ENCODE results near the gene KLHDC10.
A peak's percentile ranks its signal among the peaks of the same experiment; 100 is the strongest.

The KLHDC10 gene

DNA sequence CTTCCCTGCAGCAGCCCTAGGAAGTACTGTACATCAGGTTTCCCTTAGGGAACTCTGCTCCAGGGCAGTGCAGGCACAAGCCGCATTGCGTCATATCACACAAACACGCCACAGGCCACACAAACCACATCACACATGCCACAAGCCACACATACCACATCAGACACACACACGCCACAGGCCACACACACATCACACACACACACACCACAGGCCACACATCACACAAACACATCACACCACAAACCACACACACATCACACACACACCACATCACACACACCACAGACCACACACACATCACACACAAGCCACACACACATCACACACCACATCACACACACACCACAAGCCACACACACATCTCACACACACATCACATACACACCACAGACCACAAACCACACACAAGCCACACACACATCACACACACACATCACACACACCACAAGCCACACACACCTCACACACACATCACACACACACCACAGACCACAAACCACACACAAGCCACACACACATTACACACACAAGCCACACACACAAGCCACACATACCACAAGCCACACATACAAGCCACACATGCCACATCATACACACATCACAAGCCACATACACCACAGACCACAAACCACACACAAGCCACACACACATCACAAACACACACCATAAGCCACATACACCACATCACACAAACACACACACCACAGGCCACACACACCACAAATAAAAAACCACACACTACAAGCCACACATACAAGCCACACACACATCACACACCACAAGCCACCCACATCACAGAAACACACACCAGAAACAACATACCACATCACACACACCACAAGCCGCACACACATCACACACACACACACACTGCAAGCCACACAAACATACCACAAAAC is 81.5 kb downstream of the KLHDC10 start:
- no peaks in the 10 kb centered on the region for H3K36me3 ChIP-seq (ENCODE audit: control insufficient read depth, low read length)
- H3F3A ChIP-seq (ENCODE audit: control insufficient read depth, insufficient read depth) = peaks cover 18% of the 10 kb centered on the region
- no peaks in the 10 kb centered on the region for H3K9me2 ChIP-seq (replicated peaks; ENCODE audit: control insufficient read depth, low read length)
- H3K9me3 ChIP-seq (ENCODE audit: control insufficient read depth, insufficient read depth, low read length) = peaks cover 3% of the 10 kb centered on the region; the same call in 1 of the 2 replicates
- TF ChIP-seq EZH2phosphoT487 (IDR thresholded peaks at IDR 0.05; ENCODE audit: borderline replicate concordance, low read length) (no peak), CTCF (IDR thresholded peaks at IDR 0.05; ENCODE audit: low read depth, low read length, poor library complexity, severe bottlenecking) (no peak)
- peaks cover 21% of the 10 kb centered on the region for H3K27me3 ChIP-seq (ENCODE audit: control insufficient read depth, low read length)
- H3K79me2 ChIP-seq (ENCODE audit: control insufficient read depth, low read length) = no peaks in the 10 kb centered on the region
- H3K4me2 ChIP-seq (ENCODE audit: low read length) = peak overlapping the region; percentile 91; the same call in 1 of the 2 replicates
- H3K4me3 ChIP-seq (ENCODE audit: low read length) = no peak overlapping the region
- no peaks in the 10 kb centered on the region for H4K20me1 ChIP-seq (ENCODE audit: control insufficient read depth, insufficient read depth, low read depth, low read length)
- H3K27ac ChIP-seq (ENCODE audit: low read depth, low read length) = no peak overlapping the region
- peaks cover 39% of the 10 kb centered on the region for H3K4me1 ChIP-seq (ENCODE audit: control insufficient read depth, low read length)

GRCh38 chr7:130152493-130153210 is 82.3 kb downstream of the KLHDC10 start:
- Histone ChIP-seq H3K27ac (ENCODE audit: low read depth, low read length) (no peak overlapping the region), H3K36me3 (ENCODE audit: control insufficient read depth, low read length) (no peaks in the 10 kb centered on the region), H4K20me1 (ENCODE audit: control insufficient read depth, insufficient read depth, low read depth, low read length) (no peaks in the 10 kb centered on the region), H3K4me1 (ENCODE audit: control insufficient read depth, low read length) (peaks cover 39% of the 10 kb centered on the region), H3K27me3 (ENCODE audit: control insufficient read depth, low read length) (peaks cover 18% of the 10 kb centered on the region), H3K4me2 (ENCODE audit: low read length) (no peak overlapping the region), H3F3A (ENCODE audit: control insufficient read depth, insufficient read depth) (peaks cover 18% of the 10 kb centered on the region), H3K9me3 (ENCODE audit: control insufficient read depth, insufficient read depth, low read length) (peaks cover 3% of the 10 kb centered on the region; the same call in 1 of the 2 replicates), H3K9me2 (replicated peaks; ENCODE audit: control insufficient read depth, low read length) (no peaks in the 10 kb centered on the region), H3K79me2 (ENCODE audit: control insufficient read depth, low read length) (no peaks in the 10 kb centered on the region), H3K4me3 (ENCODE audit: low read length) (no peak overlapping the region)
- TF ChIP-seq CTCF (IDR thresholded peaks at IDR 0.05; ENCODE audit: low read depth, low read length, poor library complexity, severe bottlenecking) = no peak
- TF ChIP-seq EZH2phosphoT487 (IDR thresholded peaks at IDR 0.05; ENCODE audit: borderline replicate concordance, low read length) = no peak

DNA sequence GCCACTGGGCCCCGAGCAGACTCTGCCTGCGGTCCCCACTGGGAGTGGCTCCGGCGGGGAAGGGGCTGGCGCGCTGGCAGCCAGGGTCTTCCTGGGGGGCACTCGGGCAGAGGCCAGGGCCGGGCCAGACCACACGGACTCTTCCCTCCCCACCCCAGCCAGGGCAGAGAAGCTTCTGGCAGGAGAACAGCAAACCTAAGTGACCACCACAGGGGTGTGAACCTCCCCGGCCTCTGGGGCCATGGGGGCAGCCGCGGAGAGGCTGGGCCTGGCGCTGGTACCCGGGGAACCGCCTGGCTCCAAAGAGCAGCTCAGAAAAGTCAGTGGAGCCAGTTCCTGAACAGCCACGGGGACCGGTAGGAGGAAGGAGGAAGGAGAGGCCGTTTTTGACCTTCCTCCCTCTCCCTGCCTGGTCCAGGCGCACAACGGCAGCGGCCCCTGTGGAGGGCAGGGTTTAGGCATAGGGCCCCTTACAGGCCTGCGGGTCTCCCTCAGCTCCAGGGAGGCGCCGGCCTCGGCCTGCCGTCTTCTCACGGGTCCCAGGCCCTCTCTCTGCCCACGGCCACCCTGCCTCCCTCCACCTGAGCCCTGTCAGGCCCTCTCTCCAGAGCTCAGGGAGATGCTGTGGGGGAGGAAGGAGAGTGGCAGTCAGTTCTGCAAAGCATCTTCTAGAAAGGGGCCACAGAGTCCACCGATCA is 83.0 kb downstream of the KLHDC10 start:
- no peak for TF ChIP-seq EZH2phosphoT487 (IDR thresholded peaks at IDR 0.05; ENCODE audit: borderline replicate concordance, low read length)
- TF ChIP-seq CTCF (IDR thresholded peaks at IDR 0.05; ENCODE audit: low read depth, low read length, poor library complexity, severe bottlenecking) = no peak
- H3K27ac ChIP-seq (ENCODE audit: low read depth, low read length) = no peak overlapping the region
- H3K9me3 ChIP-seq (ENCODE audit: control insufficient read depth, insufficient read depth, low read length) = peaks cover 3% of the 10 kb centered on the region; the same call in 1 of the 2 replicates
- H3K4me2 ChIP-seq (ENCODE audit: low read length) = no peak overlapping the region
- no peaks in the 10 kb centered on the region for H4K20me1 ChIP-seq (ENCODE audit: control insufficient read depth, insufficient read depth, low read depth, low read length)
- no peak overlapping the region for H3K4me3 ChIP-seq (ENCODE audit: low read length)
- H3K27me3 ChIP-seq (ENCODE audit: control insufficient read depth, low read length) = peaks cover 11% of the 10 kb centered on the region
- H3F3A ChIP-seq (ENCODE audit: control insufficient read depth, insufficient read depth) = peaks cover 15% of the 10 kb centered on the region
- H3K36me3 ChIP-seq (ENCODE audit: control insufficient read depth, low read length) = no peaks in the 10 kb centered on the region
- no peaks in the 10 kb centered on the region for H3K9me2 ChIP-seq (replicated peaks; ENCODE audit: control insufficient read depth, low read length)
- peaks cover 37% of the 10 kb centered on the region for H3K4me1 ChIP-seq (ENCODE audit: control insufficient read depth, low read length)
- no peaks in the 10 kb centered on the region for H3K79me2 ChIP-seq (ENCODE audit: control insufficient read depth, low read length)
